Fibroblast of lung (primary cell): ENCODE measurements around the gene CCDC85B. TPM values are rescaled to one million over a fixed set of nuclear protein-coding genes. Genes with fewer than 3 reads are reported as not detected.

ENCODE experiments used
- DNase-seq, 2 donors: peaks; one replicate each; pipeline versions ENCODE4 v3.0.0 to v3.0.0-alpha.2; 2010; ENCODE audit warnings: low read depth in 2 of 2
- H2AFZ ChIP-seq: 2 replicates; pipeline ENCODE4 v1.5.1; 2012; ENCODE audit warnings: low read length, control low read depth, inconsistent platforms
- H3K27ac ChIP-seq: 2 replicates; pipeline ENCODE4 v1.5.1; 2011; ENCODE audit warnings: low read length, control low read depth; ENCODE audit not compliant: insufficient read depth
- H3K27me3 ChIP-seq: 2 replicates; pipeline ENCODE4 v1.5.1; 2011; ENCODE audit warnings: mild to moderate bottlenecking, low read length; ENCODE audit not compliant: control insufficient read depth, insufficient read depth
- H3K36me3 ChIP-seq: 2 replicates; pipeline ENCODE4 v1.5.1; 2011; ENCODE audit warnings: low read length; ENCODE audit not compliant: control insufficient read depth, insufficient read depth
- H3K4me1 ChIP-seq: 2 replicates; pipeline ENCODE4 v1.5.1; 2011; ENCODE audit warnings: low read length; ENCODE audit not compliant: control insufficient read depth, insufficient read depth; ENCODE audit errors: extremely low read depth
- H3K4me2 ChIP-seq: 2 replicates; pipeline ENCODE4 v1.5.1; 2011; ENCODE audit warnings: low read length, control low read depth; ENCODE audit not compliant: insufficient read depth; ENCODE audit errors: extremely low read depth
- H3K4me3 ChIP-seq, 4 experiments: fragments of 200-600 bp in 1 of 4; sonication (generic) in 1 of 4; replicated peaks in 1 of 4; 2 replicates each; pipeline ENCODE4 v1.5.1; 2011 to 2016; ENCODE audit warnings: low read length in 4 of 4, low read depth in 3 of 4, mild to moderate bottlenecking in 3 of 4, control low read depth in 2 of 4, inconsistent platforms in 1 of 4, mixed read lengths in 1 of 4; ENCODE audit not compliant: insufficient read depth in 1 of 4; ENCODE audit errors: control extremely low read depth in 1 of 4
- H3K79me2 ChIP-seq: 2 replicates; pipeline ENCODE4 v1.5.1; 2012; ENCODE audit warnings: mild to moderate bottlenecking, low read length, inconsistent platforms; ENCODE audit not compliant: control insufficient read depth, insufficient read depth
- H3K9ac ChIP-seq: 2 replicates; pipeline ENCODE4 v1.5.1; 2011; ENCODE audit warnings: mild to moderate bottlenecking, low read length, control low read depth; ENCODE audit not compliant: insufficient read depth
- H3K9me3 ChIP-seq: 2 replicates; pipeline ENCODE4 v1.5.1; 2012; ENCODE audit warnings: low read depth, low read length; ENCODE audit not compliant: control insufficient read depth, insufficient read depth
- H4K20me1 ChIP-seq: 2 replicates; pipeline ENCODE4 v1.5.1; 2011; ENCODE audit warnings: low read length; ENCODE audit not compliant: control insufficient read depth, insufficient read depth; ENCODE audit errors: extremely low read depth
- EZH2 ChIP-seq: IDR thresholded peaks from 2 replicates; pipeline ENCODE4 v1.5.1; 2012; ENCODE audit warnings: low read length, control low read depth, mild to moderate bottlenecking; ENCODE audit errors: missing control alignments
- polyA plus RNA-seq, 2 donors: library from polyadenylated mRNA; depleted of rRNA in 1 of 2; stranded (reverse) in 1 of 2; unstranded in 1 of 2; fragments of >200 nt; gene quantifications; 2 replicates each; pipeline ENCODE4 v1.2.1, GENCODE V29; 2011 to 2012; ENCODE audit warnings: missing spikeins in 1 of 2
- total RNA-seq: library from RNA; depleted of rRNA; stranded (reverse); fragments of >200 nt; gene quantifications from 2 replicates; pipeline ENCODE4 v1.2.1, GENCODE V29; 2014
- TF ChIP-seq, protein P1 (sequence below), 2 donors: IDR thresholded peaks in 1 of 2; conservative IDR thresholded peaks in 1 of 2; 1 replicate in 1 of 2; 2 replicates in 1 of 2; pipeline ENCODE4 v1.5.1; 2011 to 2012; ENCODE audit warnings: low read length in 2 of 2, control low read depth in 1 of 2, inconsistent platforms in 1 of 2, low read depth in 1 of 2, mild to moderate bottlenecking in 1 of 2

Gene CCDC85B
- total and polyA plus RNA-seq, 2 donors (not counting 1 experiment from before 2014, with no cell fraction given), result 18.1 to 118 TPM

- peak; percentile 71 to 76 for DNase-seq
- no peak overlapping the region for H2AFZ ChIP-seq
- H3K9me3 ChIP-seq, result no peaks in the 10 kb centered on the region
- peaks cover 37% of the 10 kb centered on the region for H3K4me1 ChIP-seq
- peak overlapping the region; percentile 99 for H3K9ac ChIP-seq
- no peak for TF ChIP-seq EZH2
- TF ChIP-seq, protein P1, sequence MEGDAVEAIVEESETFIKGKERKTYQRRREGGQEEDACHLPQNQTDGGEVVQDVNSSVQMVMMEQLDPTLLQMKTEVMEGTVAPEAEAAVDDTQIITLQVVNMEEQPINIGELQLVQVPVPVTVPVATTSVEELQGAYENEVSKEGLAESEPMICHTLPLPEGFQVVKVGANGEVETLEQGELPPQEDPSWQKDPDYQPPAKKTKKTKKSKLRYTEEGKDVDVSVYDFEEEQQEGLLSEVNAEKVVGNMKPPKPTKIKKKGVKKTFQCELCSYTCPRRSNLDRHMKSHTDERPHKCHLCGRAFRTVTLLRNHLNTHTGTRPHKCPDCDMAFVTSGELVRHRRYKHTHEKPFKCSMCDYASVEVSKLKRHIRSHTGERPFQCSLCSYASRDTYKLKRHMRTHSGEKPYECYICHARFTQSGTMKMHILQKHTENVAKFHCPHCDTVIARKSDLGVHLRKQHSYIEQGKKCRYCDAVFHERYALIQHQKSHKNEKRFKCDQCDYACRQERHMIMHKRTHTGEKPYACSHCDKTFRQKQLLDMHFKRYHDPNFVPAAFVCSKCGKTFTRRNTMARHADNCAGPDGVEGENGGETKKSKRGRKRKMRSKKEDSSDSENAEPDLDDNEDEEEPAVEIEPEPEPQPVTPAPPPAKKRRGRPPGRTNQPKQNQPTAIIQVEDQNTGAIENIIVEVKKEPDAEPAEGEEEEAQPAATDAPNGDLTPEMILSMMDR (conservative IDR thresholded peaks at IDR 0.05 in 1 of 2, IDR thresholded peaks at IDR 0.05 in 1 of 2; ENCODE audit: low read depth in 1 of 2, low read length in 2 of 2), result no peak
- peak overlapping the region; percentile 100 for H3K27ac ChIP-seq
- peak overlapping the region; percentile 32 for H3K4me2 ChIP-seq
- H3K4me3 ChIP-seq, result peak overlapping the region; percentile 72 to 97 (median 89)
- peaks cover 72% of the 10 kb centered on the region for H3K79me2 ChIP-seq
- H4K20me1 ChIP-seq, result no peaks in the 10 kb centered on the region
- peaks cover 9% of the 10 kb centered on the region for H3K36me3 ChIP-seq
- H3K27me3 ChIP-seq, result no peaks in the 10 kb centered on the region
Measured at GRCh38 chr11:65899356-65900124, 9.1 kb downstream of the CCDC85B start.

DNA sequence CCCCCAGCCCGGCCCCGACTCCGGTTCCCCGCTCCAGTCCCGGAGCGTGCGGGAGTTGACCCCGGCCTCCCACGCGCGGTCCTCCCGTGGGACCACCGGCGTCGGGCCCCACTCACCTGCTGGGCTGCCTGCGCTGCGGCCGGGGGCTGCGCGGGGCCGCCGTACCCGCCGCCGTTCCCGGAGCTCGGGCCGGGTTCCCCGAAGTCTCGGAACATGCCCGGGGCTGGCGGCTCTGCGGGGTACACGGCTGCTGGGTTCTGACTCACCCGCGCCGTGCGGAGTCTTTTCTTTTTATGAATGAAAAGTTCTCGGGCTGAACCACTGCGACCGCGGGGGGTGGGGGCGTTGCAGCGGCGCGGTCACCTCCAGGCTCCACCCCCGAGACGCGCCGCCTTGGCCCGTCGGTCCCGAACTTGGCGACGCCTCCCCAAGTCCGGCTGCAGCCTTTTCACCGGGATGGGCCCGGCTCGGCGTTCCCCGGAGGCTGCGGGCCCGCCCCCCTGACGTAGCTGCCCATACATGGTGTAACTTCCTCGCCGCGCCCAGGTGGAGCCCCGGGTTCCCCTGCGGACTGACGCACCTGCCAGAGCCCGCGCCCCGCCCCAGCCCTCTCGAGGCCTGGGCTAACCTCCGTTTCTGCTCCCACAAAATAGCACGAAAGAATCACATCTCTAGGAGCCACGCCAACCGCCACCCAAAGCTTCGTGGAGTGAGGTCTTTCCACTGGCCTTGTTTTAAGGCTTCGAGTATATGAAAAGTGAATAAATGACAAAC, 9.8 kb downstream of the CCDC85B start, which contains the start of gene FOSL1:
FOSL1 (minus strand) TSS at position 264 of the 774 bp plus-strand sequence; CDS start at position 215, 49 bp downstream.
- peaks cover 37% of the 10 kb centered on the region for H3K4me1 ChIP-seq

More for the DNA sequence above, 9.8 kb downstream of the CCDC85B start, which contains the start of gene FOSL1:
- H3K9ac ChIP-seq, result peak within 1 kb of the TSS; percentile 99
- H3K79me2 ChIP-seq, result peaks cover 66% of the 10 kb centered on the region
- H2AFZ ChIP-seq, result no peak within 1 kb of the TSS
- H4K20me1 ChIP-seq, result no peaks in the 10 kb centered on the region
- H3K27ac ChIP-seq, result peak within 1 kb of the TSS; percentile 100
- H3K4me3 ChIP-seq, result peak within 1 kb of the TSS; percentile 72 to 97 (median 89)
- peaks cover 9% of the 10 kb centered on the region for H3K36me3 ChIP-seq
- peak within 1 kb of the TSS; percentile 72 for H3K4me2 ChIP-seq
- no peaks in the 10 kb centered on the region for H3K27me3 ChIP-seq
- no peaks in the 10 kb centered on the region for H3K9me3 ChIP-seq
- peak; percentile 96 to 97 for DNase-seq
- TF ChIP-seq, protein P1 (conservative IDR thresholded peaks at IDR 0.05 in 1 of 2, IDR thresholded peaks at IDR 0.05 in 1 of 2; ENCODE audit: low read depth in 1 of 2, low read length in 2 of 2), result no peak
- no peak for TF ChIP-seq EZH2
